IMR-90 (cell line): ENCODE data around the gene ALDOA. TPM values are rescaled to one million over a fixed set of nuclear protein-coding genes. Genes with fewer than 3 reads are reported as not detected.

Experiments used
- ATAC-seq: fragments of 200-7000 bp; cut with Tn5 transposase; 2 replicates; pipeline ENCODE4 v1.9.1; 2020; ENCODE audit warnings: low read depth, mild to moderate bottlenecking, moderate library complexity
- BruUV-seq: library from RNA; stranded (reverse); fragments of 400-500 nt; replicated peaks from 2 replicates; lab custom pipeline; 2021; lab: Mats Ljungman, UMichigan
- CTCF ChIA-PET: fragments of 300-600 bp; formaldehyde crosslinking; extraction: SDS; loops from one replicate; lab custom pipeline; 2021; ENCODE audit warnings: antibody characterized with exemption; lab: Yijun Ruan, JAX
- POLR2A ChIA-PET: fragments of 300-600 bp; sonication (Branson Sonifier 250); formaldehyde crosslinking; loops from one replicate; lab custom pipeline; 2022; ENCODE audit warnings: antibody characterized with exemption; ENCODE audit not compliant: unreplicated experiment; lab: Charles Lee
- DNase-seq: peaks from one replicate; pipeline ENCODE4 v3.0.0; 2013
- H2AFZ ChIP-seq: replicated peaks from 2 replicates; pipeline ENCODE3; 2013; ENCODE audit warnings: low read length, mild to moderate bottlenecking; ENCODE audit not compliant: poor library complexity
- H2AK5ac ChIP-seq: 2 replicates; pipeline ENCODE4 v1.6.1; 2013; ENCODE audit warnings: low read depth, low read length, inconsistent platforms
- H2AK9ac ChIP-seq: replicated peaks from 2 replicates; pipeline ENCODE3; 2013; ENCODE audit warnings: mild to moderate bottlenecking, low read depth, low read length, moderate library complexity; ENCODE audit not compliant: poor library complexity
- H2BK120ac ChIP-seq: 2 replicates; pipeline ENCODE4 v1.6.1; 2013; ENCODE audit warnings: low read depth, low read length, inconsistent platforms
- H2BK15ac ChIP-seq: 3 replicates; pipeline ENCODE4 v1.6.1; 2013; ENCODE audit warnings: low read depth, low read length, inconsistent platforms
- H2BK20ac ChIP-seq: 2 replicates; pipeline ENCODE4 v1.6.1; 2013; ENCODE audit warnings: low read depth, mild to moderate bottlenecking, inconsistent platforms, low read length, moderate library complexity
- H2BK5ac ChIP-seq: 2 replicates; pipeline ENCODE4 v1.6.1; 2013; ENCODE audit warnings: mild to moderate bottlenecking, low read depth, low read length, inconsistent platforms; ENCODE audit not compliant: poor library complexity, severe bottlenecking
- H3K14ac ChIP-seq: replicated peaks from 2 replicates; pipeline ENCODE4 v1.6.1; 2013; ENCODE audit warnings: low read depth, low read length, inconsistent platforms
- H3K18ac ChIP-seq: 2 replicates; pipeline ENCODE4 v1.6.1; 2013; ENCODE audit warnings: low read depth, low read length, control low read depth
- H3K23ac ChIP-seq: 2 replicates; pipeline ENCODE4 v1.6.1; 2013; ENCODE audit warnings: low read depth, low read length, inconsistent platforms
- H3K27ac ChIP-seq: 2 replicates; pipeline ENCODE4 v1.5.1; 2013; ENCODE audit warnings: mild to moderate bottlenecking, control low read depth, low read length; ENCODE audit not compliant: insufficient read depth
- H3K27me3 ChIP-seq: 2 replicates; pipeline ENCODE4 v1.6.1; 2013; ENCODE audit warnings: low read length; ENCODE audit not compliant: control insufficient read depth, insufficient read depth
- H3K36me3 ChIP-seq: 2 replicates; pipeline ENCODE4 v1.6.1; 2013; ENCODE audit warnings: low read length, mixed read lengths; ENCODE audit not compliant: control insufficient read depth, insufficient read depth
- H3K4ac ChIP-seq: 2 replicates; pipeline ENCODE4 v1.6.1; 2013; ENCODE audit warnings: low read depth, low read length, inconsistent platforms
- H3K4me1 ChIP-seq: 2 replicates; pipeline ENCODE4 v1.6.1; 2013; ENCODE audit warnings: low read length, mixed read lengths; ENCODE audit not compliant: control insufficient read depth, insufficient read depth
- H3K4me2 ChIP-seq: 2 replicates; pipeline ENCODE4 v1.6.1; 2013; ENCODE audit warnings: low read depth, mild to moderate bottlenecking, control low read depth, low read length, moderate library complexity
- H3K4me3 ChIP-seq: 2 replicates; pipeline ENCODE4 v1.5.1; 2013; ENCODE audit warnings: low read depth, mild to moderate bottlenecking, control low read depth, low read length, moderate library complexity; ENCODE audit not compliant: insufficient read depth
- H3K56ac ChIP-seq: 2 replicates; pipeline ENCODE4 v1.6.1; 2013; ENCODE audit warnings: low read length, inconsistent platforms; ENCODE audit not compliant: insufficient read depth; ENCODE audit errors: extremely low read depth
- H3K79me1 ChIP-seq, 2 experiments: 2 replicates each; pipeline ENCODE4 v1.6.1; 2013; ENCODE audit warnings: low read length in 2 of 2, inconsistent platforms in 1 of 2, low read depth in 1 of 2
- H3K9ac ChIP-seq: 2 replicates; pipeline ENCODE4 v1.6.1; 2013; ENCODE audit warnings: low read depth, low read length, control low read depth
- H3K9me1 ChIP-seq: 2 replicates; pipeline ENCODE4 v1.6.1; 2013; ENCODE audit warnings: low read length, inconsistent platforms; ENCODE audit not compliant: insufficient read depth
- H3K9me3 ChIP-seq: 2 replicates; pipeline ENCODE4 v1.6.1; 2013; ENCODE audit warnings: low read length; ENCODE audit not compliant: control insufficient read depth, insufficient read depth
- H4K20me1 ChIP-seq: 2 replicates; pipeline ENCODE4 v1.6.1; 2013; ENCODE audit warnings: low read length, inconsistent platforms; ENCODE audit not compliant: insufficient read depth
- H4K5ac ChIP-seq: 2 replicates; pipeline ENCODE4 v1.6.1; 2013; ENCODE audit warnings: mild to moderate bottlenecking, low read depth, low read length, control low read depth
- H4K8ac ChIP-seq, 2 experiments: 2 replicates each; pipeline ENCODE4 v1.6.1; 2013; ENCODE audit warnings: low read depth in 2 of 2, low read length in 2 of 2, control low read depth in 1 of 2, inconsistent platforms in 1 of 2
- H4K91ac ChIP-seq: 2 replicates; pipeline ENCODE4 v1.6.1; 2013; ENCODE audit warnings: low read depth, low read length, inconsistent platforms; ENCODE audit not compliant: insufficient read depth
- MXI1 ChIP-seq: IDR thresholded peaks from 2 replicates; pipeline ENCODE4 v1.6.1; 2012; ENCODE audit warnings: low read depth, mild to moderate bottlenecking, low read length, moderate library complexity, borderline replicate concordance
- NFE2L2 ChIP-seq: fragments of 150-350 bp; IDR thresholded peaks from 2 replicates; pipeline ENCODE4 v1.6.1; 2016; ENCODE audit warnings: low read depth, mild to moderate bottlenecking, low read length
- USF2 ChIP-seq: fragments of 150-350 bp; IDR thresholded peaks from 2 replicates; pipeline ENCODE4 v1.6.1; 2017; ENCODE audit warnings: mild to moderate bottlenecking, antibody characterized with exemption, low read length, low read depth
- WGBS, 2 experiments: methylation state at CpG; one replicate each; pipeline versions ENCODE4 v1.1.5 to v1.1.7; 2013; ENCODE audit warnings: missing lambda C conversion rate in 2 of 2; ENCODE audit not compliant: insufficient read length in 1 of 2; ENCODE audit errors: extremely low coverage in 2 of 2; 5-methylcytosine and 5-hydroxymethylcytosine counted together
- dilution Hi-C: fragments of 300-500 bp; cut with HindIII; formaldehyde crosslinking; loops from one replicate; pipeline ENCODE4 v1.14.3; 2018; ENCODE audit warnings: low sequenced_read_pairs; ENCODE audit not compliant: unreplicated experiment
- in situ Hi-C: fragments of 300-500 bp; cut with MboI; formaldehyde crosslinking; loops from 3 replicates; pipeline ENCODE4 v1.14.3; 2019; ENCODE audit warnings: low sequenced_read_pairs, inconsistent platforms, mixed read lengths
- intact Hi-C: fragments of 100-400 bp; cut with micrococcal nuclease; formaldehyde crosslinking; loops from 2 replicates; pipeline ENCODE4 v1.10.0; 2022
- polyA plus RNA-seq, 3 experiments: library from polyadenylated mRNA; depleted of rRNA; stranded (reverse); fragments of >200 nt; gene quantifications; 2 replicates each; pipeline ENCODE4 v1.2.3, GENCODE V29; 2012; ENCODE audit warnings: low replicate concordance in 1 of 3
- total RNA-seq: library from RNA; depleted of rRNA; stranded (reverse); fragments of >200 nt; gene quantifications from 2 replicates; pipeline ENCODE4 v1.2.3, GENCODE V29; 2012

ALDOA gene
- total and polyA plus RNA-seq, 2 of the 4 experiments (the other 2 are of a cell fraction): 1,697 to 1,990 TPM

GRCh38 chr16:30068333-30068732 lies 2.8 kb downstream of the ALDOA start:
- WGBS, 2 experiments: 83% methylated on average over 2 of the region's 9 CpGs; no CpG with 5 or more reads in 1 of the 2 experiments
- no peaks in the 10 kb centered on the region for H3K9me3 ChIP-seq
- in situ Hi-C loops (no loop called here), intact Hi-C loops (no loop called here), dilution Hi-C loops (no loop called here)
- peaks cover 30% of the 10 kb centered on the region for H3K4me1 ChIP-seq
- 0 out of 2 replicates have a peak overlapping the region, but pooled peaks have one; percentile 3 for H3K27ac ChIP-seq
- H3K56ac ChIP-seq: no peak overlapping the region
- H2AFZ ChIP-seq: peak overlapping the region; percentile 1
- peaks cover 65% of the 10 kb centered on the region for H4K20me1 ChIP-seq
- peak overlapping the region; percentile 22; the same call in 1 of the 2 replicates for H3K9ac ChIP-seq
- ChIA-PET POLR2A (no interaction called here), CTCF (no interaction called here)
- no peak overlapping the region for H2BK120ac ChIP-seq
- 0 out of 2 replicates have a peak overlapping the region, but pooled peaks have one; percentile 72 for H3K23ac ChIP-seq
- peak overlapping the region; percentile 3 for H2AK9ac ChIP-seq
- DNase-seq: no peak
- H2BK20ac ChIP-seq: no peak overlapping the region
- H4K8ac ChIP-seq: no peak overlapping the region
- H4K5ac ChIP-seq: no peak overlapping the region
- no peak overlapping the region for H3K18ac ChIP-seq
- no peak overlapping the region for H3K4ac ChIP-seq
- no peak overlapping the region for H3K14ac ChIP-seq
- H2BK5ac ChIP-seq: no peak overlapping the region
- no peak overlapping the region for H4K91ac ChIP-seq
- H3K9me1 ChIP-seq: peaks cover 22% of the 10 kb centered on the region
- no peak for TF ChIP-seq MXI1
- TF ChIP-seq NFE2L2: no peak
- TF ChIP-seq USF2: no peak
- peaks cover 28 to 64% of the 10 kb centered on the region in 2 experiments for H3K79me1 ChIP-seq
- H3K27me3 ChIP-seq: no peaks in the 10 kb centered on the region
- no peak overlapping the region for H2BK15ac ChIP-seq
- no peak overlapping the region; the same call in 1 of the 2 replicates for H3K4me3 ChIP-seq
- H3K4me2 ChIP-seq: peak overlapping the region; percentile 31; the same call in 1 of the 2 replicates
- ATAC-seq: no peak
- H3K36me3 ChIP-seq: peaks cover 61% of the 10 kb centered on the region
- no TSS peak for BruUV-seq
- H2AK5ac ChIP-seq: no peak overlapping the region
